ENCODE measurements around the gene PLIN5.
"Not testable (repeated sequence)": the region's sequence is repeated elsewhere in the genome, so short reads cannot be mapped to it uniquely, and the experiment has no call there.

The PLIN5 gene

DNA sequence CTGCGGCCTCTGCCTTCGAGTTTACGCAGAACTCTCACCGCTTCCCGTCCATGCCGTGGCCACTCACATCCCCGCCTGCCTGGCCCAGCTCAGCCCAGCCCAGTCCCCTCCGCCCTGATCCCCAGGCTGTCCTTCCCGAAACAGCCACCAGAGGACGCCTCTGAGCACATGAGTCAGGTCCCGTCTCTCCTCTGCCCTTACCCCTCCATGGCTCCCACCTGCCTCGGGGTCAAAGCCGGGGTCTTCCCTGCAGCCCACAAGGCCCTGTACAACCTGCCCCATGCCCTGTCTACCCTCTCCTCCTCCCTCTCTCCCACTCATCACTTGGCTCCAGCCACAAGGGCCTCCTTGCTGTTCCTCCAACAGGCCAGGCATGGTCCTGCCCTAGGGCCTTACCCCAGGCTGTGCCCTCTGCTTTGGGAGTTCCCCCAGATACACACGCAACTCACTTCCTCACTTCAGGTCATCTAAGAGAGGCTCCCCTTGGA, 32.6 kb upstream of the PLIN5 start:
- peak; percentile 70 for DNase-seq (ENCODE audit: low spot score)

DNA sequence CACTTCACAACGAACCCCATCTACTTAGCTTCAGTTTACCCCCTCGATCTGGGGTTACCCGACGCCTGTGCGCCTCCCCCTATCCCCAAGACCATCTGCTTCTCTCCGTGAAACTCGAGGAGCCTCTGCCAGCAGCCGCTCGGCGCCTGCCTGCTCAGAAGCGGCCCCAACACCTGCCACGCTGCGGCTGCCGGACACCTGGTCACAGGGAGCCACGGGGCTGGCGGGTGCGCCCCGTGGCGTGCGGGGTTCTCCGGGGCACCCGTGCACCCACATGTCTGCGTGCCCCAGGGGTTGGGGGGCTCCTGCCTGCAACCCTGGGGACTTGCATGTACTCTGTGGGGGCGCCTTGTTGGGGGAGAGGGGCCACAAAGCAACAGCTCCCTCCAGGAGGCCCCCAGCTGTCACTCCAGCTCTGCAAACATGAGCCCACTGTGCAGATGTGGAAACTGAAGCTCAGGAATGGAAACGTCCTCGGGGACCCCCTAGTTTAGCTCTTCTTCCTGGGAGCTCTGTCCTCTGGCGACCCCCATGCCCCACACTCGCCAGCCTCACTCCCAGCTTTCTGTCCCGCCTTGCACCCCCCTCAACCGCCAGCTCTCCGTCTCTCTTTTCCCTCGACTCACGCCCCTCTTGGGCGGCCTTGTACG, 31.5 kb upstream of the PLIN5 start:
- no peak for DNase-seq (ENCODE audit: low spot score)

DNA sequence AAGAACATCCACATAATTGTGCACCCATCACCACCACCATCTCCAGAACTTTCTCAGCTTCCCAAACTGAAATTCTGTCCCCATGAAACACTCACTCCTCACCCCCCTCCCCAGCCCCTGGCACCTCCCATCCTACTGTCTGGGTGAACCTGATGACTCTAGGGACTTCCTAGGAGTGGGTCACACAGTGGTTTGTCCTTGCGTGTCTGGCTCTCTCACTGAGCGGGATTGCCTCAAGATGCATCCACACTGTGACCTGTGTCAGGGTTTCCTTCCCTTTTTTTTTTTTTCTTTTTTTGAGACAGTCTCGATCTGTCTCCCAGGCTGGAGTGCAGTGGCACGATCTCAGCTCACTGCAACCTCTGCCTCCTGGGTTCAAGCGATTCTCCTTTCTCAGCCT, 28.5 kb upstream of the PLIN5 start:
- not testable (repeated sequence) for DNase-seq (ENCODE audit: low spot score)

DNA sequence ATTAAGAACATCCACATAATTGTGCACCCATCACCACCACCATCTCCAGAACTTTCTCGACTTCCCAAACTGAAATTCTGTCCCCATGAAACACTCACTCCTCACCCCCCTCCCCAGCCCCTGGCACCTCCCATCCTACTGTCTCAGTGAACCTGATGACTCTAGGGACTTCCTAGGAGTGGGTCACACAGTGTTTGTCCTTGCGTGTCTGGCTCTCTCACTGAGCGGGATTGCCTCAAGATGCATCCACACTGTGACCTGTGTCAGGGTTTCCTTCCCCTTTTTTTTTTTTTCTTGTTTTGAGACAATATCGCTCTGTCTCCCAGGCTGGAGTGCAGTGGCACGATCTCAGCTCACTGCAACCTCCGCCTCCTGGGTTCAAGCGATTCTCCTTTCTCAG, 27.1 kb upstream of the PLIN5 start:
- DNase-seq (ENCODE audit: low spot score): not testable (repeated sequence)

DNA sequence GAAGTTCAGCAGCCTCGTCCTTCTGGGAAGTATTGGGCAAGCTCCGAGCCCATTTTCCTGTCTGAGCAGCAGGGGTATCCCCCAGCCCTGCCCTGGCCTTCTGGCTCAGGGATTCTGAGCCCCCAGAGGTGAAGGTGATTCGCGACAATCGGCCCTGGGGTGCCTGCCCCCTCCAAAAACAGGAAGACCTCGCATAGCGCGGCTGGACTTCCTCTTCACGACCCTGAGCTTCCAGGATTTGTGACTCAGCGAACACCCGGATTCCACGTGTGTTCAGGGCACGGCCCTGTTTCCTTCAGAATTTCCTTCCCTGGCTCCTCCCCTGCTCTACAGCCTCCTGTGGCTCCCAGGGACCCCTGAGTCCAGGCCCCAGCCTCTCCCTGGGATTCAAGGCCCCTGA, 24.5 kb upstream of the PLIN5 start, which contains the start of gene SEMA6B:
SEMA6B (minus strand) TSS at position 116 of the 400 bp plus-strand sequence. CDS start 1,227 bp downstream, outside the sequence.
- no peak for DNase-seq (ENCODE audit: low spot score)

DNA sequence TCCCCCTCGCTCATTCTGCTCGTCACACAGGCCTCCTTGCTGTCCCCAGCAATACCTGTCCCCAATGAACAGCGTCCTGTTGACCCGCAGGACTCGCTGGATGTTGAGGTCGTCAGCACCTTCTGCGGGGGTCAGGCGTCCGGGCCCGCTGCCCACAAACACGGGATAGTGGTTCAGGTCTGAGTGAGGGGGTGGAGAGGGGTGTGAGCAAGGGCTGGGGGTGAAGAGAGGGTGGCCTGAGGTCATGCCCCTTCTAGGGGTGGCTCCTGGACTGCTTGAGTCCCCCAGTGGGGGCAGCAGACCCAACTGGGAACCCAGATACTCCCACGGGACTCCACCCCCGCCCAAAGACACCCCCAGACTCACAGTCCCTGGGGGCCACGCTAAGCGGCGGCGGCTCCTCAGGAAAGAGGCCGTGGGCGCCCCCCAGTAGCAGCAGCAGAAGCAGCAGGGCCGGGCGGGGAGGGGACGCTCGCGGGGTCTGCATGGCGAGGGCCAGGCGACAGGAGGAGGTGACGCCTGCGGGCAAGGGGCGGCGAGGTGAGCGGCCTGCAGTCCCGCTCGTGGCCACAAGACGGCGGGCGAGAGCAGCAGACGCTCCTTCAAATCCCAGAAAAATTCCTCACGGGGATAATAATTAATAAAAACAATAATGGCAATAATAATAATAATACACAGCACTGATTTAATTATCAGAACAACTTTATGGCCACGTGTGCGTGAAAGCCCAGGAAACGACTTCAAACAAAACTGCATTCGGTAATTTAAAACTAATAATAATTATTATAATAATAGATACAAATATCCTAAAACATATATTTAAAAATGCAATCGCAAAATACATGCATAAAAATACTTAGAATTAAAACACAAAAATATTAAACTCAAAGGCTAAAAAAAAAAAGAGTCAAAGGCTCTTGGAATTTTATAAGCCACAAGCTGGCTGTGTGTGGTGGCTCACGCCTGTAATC, 23.2 kb upstream of the PLIN5 start:
- DNase-seq (ENCODE audit: low spot score): peak; percentile 82

DNA sequence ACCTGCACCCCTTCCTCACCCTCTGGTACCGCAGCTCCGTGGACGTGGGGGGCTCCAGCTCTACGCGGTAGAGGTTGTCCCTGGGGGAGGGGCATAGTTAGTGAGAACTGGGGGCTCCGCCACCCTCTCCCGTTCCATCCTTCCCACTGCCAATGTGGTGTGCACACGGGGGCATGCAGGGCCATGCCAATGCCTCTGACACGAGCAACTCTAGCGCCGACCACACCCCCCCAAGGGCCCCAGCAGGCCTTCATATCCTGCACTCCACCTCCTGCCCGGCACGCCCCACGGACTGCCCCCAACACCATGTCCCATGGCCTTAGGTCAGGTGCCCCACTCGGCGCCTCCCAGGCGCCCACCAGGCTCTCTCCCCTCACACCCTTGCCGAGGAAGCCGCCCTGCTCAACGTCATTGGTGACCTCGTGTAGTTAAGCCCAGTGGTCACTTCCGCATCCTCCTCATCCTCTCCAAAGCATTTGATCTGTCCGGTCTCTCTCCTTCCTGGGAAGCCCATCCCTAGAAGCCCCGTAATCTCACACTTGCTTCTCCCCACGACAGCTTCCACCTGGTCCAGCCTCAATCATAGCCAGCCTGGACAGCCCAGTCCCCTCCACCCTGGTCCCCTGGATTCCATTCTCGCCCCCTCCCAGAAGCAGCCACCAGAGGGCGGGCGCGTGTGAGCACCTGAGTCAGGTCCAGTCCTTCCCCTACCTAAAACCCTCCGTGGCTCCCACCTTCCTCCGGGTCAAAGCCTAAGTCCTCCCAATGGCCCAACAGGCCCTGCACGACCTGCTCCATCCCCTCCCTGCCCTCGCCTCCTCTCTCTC, 22.3 kb upstream of the PLIN5 start:
- no peak for DNase-seq (ENCODE audit: low spot score)

DNA sequence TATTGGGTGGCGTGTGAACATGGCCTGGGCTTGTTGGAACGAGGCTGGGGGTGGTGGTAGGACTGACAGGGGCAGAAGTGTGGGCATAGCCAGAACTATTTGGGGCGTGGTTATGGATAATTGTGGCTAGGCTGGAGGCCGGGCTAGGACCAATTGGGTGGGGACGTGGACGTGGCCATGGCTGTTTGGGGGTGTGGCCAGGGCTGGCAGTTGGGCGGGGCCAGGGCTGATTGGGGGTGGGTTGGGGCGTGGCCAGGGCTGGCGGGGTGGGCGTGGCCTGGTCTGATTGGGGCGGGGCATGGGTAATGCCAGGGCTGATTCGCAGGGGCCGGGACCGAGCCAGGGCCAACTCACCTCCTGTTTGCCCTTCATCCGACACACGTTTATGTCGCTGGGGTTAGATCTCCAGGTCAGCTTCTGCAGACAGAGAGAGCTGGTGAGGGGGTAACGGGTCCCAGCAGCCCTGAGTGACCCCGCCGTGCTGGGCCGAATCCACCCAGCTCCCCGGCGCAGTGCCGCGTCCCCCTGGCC, 21.6 kb upstream of the PLIN5 start:
- DNase-seq (ENCODE audit: low spot score): peak; percentile 89

DNA sequence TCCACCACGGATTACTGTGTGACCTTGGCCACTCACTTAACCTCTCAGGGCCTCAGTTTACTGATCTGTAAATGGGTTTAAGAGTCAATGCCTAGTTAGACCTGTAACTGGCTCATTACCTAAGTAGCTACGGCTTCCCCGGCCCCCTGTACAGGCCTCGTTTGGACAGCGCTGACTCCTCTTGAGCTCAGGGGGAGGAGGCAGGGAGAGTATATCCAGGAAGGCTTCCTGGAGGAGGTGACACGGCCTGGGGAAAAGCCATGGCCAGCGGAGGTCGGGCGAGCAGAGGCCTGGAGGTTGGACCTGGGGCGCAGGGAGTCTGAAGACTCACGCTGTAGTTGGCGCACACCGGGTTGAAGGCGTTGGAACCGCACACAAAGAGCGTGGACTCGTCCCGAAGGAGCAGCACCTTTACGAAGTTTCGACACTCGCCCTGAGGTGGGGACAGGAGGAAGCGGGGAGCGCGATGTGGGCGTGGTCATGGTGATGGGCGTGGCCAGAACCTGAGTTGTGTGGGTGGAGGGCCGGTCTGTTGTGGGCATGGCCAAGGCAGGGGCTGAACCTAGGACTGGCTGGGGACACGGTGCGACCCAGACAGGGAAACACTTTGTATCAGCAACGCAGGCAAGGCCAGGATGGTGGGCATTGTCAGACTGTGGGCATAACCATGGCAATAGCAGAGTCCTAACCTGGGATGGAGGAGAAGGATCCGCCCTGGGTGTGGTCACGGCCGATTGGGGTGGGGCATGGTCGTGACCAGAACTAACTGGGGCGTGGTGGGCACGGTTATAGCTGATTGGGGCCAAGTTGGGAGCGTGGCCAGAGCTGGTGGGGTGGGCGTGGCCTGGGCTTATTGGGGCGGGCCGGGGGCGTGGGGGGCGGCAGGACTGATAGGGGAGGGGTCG, 20.9 kb upstream of the PLIN5 start:
- DNase-seq (ENCODE audit: low spot score): no peak

DNA sequence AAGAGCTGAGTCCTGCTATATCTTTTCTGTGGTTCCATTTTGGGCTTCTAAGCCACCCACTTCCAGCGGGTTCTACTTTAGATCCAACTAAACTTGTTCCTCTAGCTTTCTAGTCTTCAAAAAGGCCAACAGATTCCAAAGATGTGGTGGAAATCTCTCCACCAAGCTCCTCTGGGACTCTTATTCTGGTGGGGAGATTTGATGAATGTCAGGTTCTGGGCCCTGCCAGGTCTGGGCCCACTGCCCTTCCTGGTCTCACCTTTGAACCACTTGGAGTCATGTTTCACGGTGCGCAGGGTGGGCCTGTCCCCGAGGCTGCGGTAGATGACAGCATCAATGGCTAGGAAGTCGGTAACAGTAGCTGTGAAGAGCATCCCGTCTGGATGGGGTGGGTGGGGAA, 19.7 kb upstream of the PLIN5 start:
- no peak for DNase-seq (ENCODE audit: low spot score)

DNA sequence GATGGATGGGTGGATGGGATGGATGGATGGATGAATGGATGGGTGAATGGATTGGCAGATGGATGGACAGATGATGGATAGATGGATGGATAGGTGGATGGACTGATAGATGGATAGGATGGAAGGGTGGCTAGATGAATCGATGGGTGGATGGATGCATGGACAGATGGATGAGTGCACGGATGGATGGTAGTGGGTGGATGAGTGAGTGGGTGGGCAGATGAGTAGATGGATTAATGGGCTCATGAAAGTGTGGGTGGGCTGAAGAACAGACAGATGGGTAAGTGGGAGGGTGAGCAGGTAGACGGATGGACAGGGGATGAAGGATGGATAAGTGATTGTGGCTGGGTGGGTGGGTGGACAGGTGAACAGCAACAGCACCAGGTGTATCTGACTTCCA, 18.8 kb upstream of the PLIN5 start:
- no peak for DNase-seq (ENCODE audit: low spot score)

DNA sequence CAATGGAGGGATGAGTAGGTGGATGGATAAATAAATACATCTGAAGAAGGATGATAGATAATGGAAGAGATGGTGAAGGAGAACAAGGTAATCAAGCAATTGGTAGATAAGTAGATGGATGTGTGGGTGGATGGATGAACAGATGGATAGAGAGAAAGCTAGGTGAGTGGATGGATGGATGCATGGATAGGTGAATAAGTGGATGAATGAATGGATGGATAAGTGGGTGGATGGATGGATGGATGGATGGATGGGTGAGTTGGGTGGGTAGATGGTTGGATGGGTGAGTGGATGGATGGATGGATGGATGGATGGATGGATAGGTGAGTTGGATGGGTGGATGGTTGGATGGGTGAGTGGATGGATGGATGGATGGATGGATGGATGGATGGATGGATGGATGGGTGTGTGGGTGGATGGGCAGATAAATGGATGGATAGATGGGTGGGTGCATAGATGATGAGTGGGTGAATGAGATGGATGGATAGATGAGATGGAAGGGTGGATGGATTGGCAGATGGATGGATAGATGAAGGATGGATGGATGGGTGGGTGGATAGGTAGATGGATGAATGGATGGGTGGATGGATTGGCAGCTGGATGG, 18.2 kb upstream of the PLIN5 start:
- no peak for DNase-seq (ENCODE audit: low spot score)

DNA sequence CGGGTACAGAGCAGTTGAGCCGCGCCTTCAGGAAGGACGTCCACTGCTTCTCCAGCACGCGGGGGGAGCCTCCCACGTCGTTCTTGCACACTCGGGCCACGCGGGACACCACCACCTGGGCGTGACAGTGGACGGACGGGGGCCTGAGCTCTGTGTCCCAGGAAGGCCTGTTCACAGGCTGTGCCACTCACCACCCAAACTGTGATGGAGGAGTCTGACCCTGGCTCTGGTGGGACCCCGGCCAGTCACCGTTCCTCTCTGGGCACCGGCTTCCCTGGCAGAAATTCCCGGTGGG, 17.4 kb upstream of the PLIN5 start:
- DNase-seq (ENCODE audit: low spot score): no peak

DNA sequence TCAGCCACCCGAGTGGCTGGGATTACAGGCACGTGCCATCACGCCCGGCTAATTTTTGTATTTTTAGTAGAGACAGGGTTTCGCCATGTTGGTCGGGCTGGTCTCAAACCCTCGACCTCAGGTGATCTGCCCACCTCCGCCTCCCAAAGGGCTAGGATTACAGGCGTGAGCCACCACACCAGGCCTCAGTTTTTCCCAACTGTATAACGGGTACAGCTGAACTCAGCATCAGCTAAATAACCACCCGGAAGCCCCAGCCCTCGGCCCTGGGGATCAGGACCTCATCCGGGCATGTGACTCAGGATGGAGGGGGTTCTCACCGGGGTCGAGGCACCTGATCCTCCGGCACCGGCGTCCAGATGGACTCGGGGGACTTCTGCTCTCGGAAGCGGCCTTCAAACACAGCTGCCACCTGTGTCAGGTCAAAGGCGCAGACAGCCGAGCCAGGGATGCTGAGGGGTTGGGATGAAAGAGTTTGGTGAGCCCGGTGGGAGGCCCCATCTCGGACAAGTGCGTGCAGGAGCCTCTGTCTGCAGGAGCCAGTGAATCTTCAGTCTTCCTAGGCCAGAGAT, 15.5 kb upstream of the PLIN5 start:
- no peak for DNase-seq (ENCODE audit: low spot score)

DNA sequence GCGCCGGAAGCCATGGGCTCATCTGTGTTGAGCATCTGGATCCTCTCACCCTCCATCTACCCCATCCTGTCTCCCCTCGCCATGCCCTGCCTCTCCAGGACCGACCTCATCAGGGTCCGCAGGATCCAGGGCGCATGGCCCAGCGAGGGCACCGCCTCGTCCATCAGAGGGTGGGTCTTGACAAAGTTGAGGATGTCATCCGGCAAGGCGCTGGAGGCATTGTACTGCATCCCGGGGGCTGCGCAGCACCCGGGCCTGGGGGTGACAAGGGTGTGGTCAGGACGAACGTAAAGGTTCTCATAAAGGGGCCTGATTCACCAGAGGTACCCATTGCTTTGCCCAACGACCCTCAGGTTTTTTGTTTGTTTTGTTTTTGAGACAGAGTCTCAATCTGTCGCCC, 15.0 kb upstream of the PLIN5 start:
- DNase-seq (ENCODE audit: low spot score): no peak

DNA sequence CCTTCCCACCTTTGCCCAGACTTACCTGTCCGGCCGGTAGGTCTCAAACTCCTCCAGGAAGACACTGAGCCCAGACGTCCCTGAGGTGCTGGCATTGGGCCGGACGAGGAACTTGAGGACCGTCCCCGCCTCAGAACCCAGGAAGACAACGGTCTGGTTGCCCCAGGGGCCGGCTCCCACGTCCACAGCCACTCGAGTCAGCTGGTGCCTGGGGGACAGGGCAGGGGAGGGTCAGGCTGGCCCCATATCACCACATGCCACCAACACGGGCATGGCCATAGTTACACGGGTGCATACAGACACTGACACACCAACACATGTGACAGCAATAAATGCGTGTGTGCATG, 13.2 kb upstream of the PLIN5 start:
- DNase-seq (ENCODE audit: low spot score): no peak

DNA sequence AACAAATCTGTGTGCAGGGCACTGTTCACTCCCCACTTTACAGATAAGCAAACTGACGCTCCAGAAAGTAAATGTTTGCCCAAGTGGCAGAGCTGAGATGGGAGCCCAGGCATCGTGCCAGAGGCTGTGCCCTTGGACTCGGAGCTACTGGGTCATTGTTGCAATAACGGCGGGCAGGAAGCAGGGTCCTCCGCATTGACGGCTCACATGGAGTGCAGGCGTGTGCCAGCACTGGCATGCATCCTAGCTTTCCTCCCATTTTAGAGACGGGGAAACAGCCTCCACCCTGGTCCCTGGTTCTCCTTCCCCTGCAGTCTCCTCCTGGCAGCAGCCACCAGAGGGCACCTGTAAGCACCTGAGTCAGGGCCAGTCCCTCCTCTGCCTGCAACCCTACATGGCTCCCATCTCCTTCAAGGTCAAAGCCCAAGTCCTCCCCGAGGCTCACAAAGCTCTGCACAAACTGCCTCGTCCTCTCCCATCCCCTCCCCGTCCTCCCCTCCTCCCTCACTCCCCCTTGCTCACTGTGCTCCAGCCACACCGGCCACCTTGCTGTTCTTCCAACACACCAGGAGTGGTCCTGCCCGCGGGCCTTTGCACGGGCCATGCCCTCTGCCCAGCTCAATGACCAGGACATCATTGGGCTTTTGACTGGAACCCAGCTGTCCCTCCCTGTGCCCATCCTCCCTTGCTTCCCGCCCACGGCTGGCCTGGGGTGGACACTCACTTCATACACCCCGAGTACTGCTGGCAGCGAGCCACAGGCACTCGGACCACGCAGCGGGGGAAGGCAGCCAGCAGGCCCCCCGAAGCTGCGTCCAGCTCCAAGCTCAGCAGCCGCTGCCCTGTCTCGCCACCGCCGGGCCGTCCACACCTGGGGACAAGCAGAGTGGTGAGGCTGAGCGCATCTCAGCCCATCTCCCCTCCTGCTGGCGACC, 12.5 kb upstream of the PLIN5 start:
- DNase-seq (ENCODE audit: low spot score): no peak

DNA sequence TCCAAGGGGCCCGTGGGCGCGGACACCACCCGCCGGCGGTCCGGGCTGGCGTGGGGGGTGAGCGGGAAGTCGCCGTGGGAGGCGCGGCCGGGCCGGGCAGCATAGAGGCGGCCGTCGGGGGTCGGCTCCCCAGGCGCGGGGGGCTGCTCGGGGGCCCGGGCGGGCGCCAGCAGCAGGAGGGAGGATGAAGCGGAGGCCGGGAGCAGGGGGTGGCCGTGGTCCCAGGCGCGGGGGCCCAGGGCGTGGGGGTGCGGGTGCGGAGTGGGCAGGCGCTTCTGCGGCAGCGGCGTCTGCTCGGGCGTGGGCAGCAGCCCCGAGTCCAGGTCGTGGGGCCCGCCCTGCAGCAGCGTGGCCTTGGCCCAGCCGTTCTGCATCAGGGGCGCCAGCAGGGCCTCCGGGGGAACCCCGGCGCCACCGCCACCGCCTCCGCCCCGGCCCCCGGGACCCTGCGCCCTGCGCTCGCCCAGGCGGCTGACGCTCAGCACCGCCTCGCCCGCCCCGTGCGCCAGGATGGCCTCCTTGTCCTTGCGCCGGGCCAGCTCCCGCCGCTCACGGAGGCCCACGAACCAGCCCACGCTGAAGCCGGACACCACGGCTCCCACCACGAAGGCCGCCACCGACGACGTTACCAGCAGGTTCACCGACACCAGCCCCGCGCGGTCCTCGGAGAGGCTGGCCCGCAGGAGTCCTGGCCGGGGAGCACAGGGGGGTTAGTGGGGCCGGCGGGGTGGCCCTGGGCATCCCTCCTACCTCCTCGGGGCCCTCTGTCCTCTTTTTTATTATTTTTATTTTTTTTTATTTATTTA, 9.0 kb upstream of the PLIN5 start:
- DNase-seq (ENCODE audit: low spot score): no peak

All from AG08396 (cell line).